Measurements from ENCODE around the gene DAB2. TPM values are rescaled to one million over a fixed set of nuclear protein-coding genes. Genes with fewer than 3 reads are reported as not detected.

Gene DAB2
- total RNA-seq, 4 donors from 2014 or later, result 30.8 to 121 (median 47.4) TPM

DNA sequence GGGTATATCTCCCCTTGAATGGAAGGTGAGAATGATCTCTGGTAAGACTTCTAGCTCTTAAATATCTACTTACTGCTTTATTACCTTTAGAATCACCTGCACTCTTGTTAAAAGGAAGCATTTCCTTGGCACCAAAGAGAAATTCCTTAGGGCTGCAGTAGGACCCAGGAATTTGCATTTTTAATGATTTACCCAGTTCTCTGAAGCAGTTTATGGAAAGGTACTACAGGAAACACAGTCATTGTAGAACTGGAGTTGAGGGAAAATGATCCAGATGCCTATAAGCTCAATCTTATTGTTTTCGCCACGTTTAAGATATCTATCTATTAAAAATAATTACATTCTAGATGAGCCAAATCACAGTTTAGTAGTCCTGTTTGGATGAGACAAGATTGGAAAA, 51.0 kb downstream of the DAB2 start:
- peaks cover 0 to 74% of the 10 kb centered on the region in 2 donors for H3K36me3 ChIP-seq

GRCh38 chr5:39371367-39371635, 53.5 kb downstream of the DAB2 start:
- TF ChIP-seq CTCF (IDR thresholded peaks at IDR 0.05) (no peak), POLR2AphosphoS5 (IDR thresholded peaks at IDR 0.05) (no peak), POLR2A (IDR thresholded peaks at IDR 0.05) (no peak), EP300 (IDR thresholded peaks at IDR 0.05) (no peak)
- Histone ChIP-seq H3K36me3 (peaks cover 0 to 62% of the 10 kb centered on the region in 2 donors), H3K4me3 (no peak overlapping the region), H3K9me3 (no peaks in the 10 kb centered on the region), H3K27me3 (no peaks in the 10 kb centered on the region), H3K4me1 (no peaks in the 10 kb centered on the region), H3K27ac (no peak overlapping the region)
- 40 to 85% methylated on average over 2 to 3 of the region's 3 CpGs for WGBS, 2 donors (ENCODE audit: low coverage in 1 of 2)
- no peak for ATAC-seq

More for the DNA sequence above, 51.0 kb downstream of the DAB2 start:
- Histone ChIP-seq H3K4me3 (no peak overlapping the region), H3K27ac (no peak overlapping the region), H3K4me1 (no peaks in the 10 kb centered on the region), H3K27me3 (no peaks in the 10 kb centered on the region), H3K9me3 (no peaks in the 10 kb centered on the region)
- 90 to 95% methylated on average over 2 of the region's 2 CpGs for whole genome bisulfite sequencing, 2 donors (ENCODE audit: low coverage in 1 of 2)
- TF ChIP-seq CTCF (IDR thresholded peaks at IDR 0.05) (no peak), EP300 (IDR thresholded peaks at IDR 0.05) (no peak), POLR2AphosphoS5 (IDR thresholded peaks at IDR 0.05) (no peak), POLR2A (IDR thresholded peaks at IDR 0.05) (no peak)
- ATAC-seq, result no peak

DNA sequence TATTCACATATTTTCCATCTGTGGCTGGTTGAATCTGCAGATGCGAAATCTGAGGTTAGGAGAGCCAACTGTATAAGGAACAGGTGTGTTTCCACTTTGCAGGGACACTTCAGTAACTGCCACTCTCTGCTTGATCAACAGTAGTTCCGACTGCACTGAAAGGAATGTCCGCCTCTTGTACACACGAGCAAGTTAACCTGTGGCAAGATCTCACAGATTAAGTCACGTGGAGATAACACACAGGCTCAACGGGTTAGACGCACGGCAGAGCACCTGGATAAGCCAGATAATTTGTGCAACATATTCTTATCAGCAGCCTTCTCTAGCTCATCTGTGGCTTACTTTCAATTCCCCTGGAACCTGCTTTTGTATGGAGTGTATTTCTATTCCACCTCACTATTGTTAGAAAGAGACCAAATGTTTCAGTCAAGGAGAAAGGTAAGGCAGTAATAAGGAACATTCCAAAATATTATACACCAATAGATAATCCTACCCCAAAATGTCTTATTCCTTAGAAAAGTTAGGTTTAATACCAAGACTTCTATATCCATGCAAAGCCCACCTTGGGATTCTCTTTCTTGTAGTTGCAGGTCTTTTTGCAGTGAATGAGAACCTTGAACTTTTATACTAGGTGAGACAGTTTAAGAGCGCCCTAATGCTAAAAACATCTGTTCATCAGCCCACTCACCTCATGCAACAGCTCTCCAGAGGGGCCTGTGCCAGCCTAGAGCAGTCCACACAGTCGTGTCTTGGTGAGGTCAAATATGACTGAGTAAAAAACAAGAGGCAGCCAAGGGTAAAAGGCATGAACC, 54.0 kb downstream of the DAB2 start:
- ATAC-seq, result no peak
- 75 to 78% methylated on average over 8 to 10 of the region's 10 CpGs for WGBS, 2 donors (ENCODE audit: low coverage in 1 of 2)
- H3K36me3 ChIP-seq, result peaks cover 0 to 57% of the 10 kb centered on the region in 2 donors

GRCh38 chr5:39369123-39369815, 55.5 kb downstream of the DAB2 start:
- no peak overlapping the region for H3K27ac ChIP-seq
- H3K4me1 ChIP-seq, result no peaks in the 10 kb centered on the region
- H3K9me3 ChIP-seq, result no peaks in the 10 kb centered on the region
- ATAC-seq, result no peak
- WGBS, 2 donors (ENCODE audit: low coverage in 1 of 2), result 62 to 76% methylated on average over 4 to 5 of the region's 5 CpGs
- TF ChIP-seq EP300 (IDR thresholded peaks at IDR 0.05) (no peak), POLR2AphosphoS5 (IDR thresholded peaks at IDR 0.05) (no peak), CTCF (IDR thresholded peaks at IDR 0.05) (no peak), POLR2A (IDR thresholded peaks at IDR 0.05) (no peak)
- H3K27me3 ChIP-seq, result no peaks in the 10 kb centered on the region
- H3K4me3 ChIP-seq, result no peak overlapping the region
- peaks cover 0 to 42% of the 10 kb centered on the region in 2 donors for H3K36me3 ChIP-seq

More for the DNA sequence above, 54.0 kb downstream of the DAB2 start:
- Histone ChIP-seq H3K27me3 (no peaks in the 10 kb centered on the region), H3K4me1 (no peaks in the 10 kb centered on the region), H3K4me3 (no peak overlapping the region), H3K9me3 (no peaks in the 10 kb centered on the region), H3K27ac (no peak overlapping the region)
- no peak for TF ChIP-seq POLR2A (IDR thresholded peaks at IDR 0.05)
- TF ChIP-seq POLR2AphosphoS5 (IDR thresholded peaks at IDR 0.05), result no peak
- TF ChIP-seq EP300 (IDR thresholded peaks at IDR 0.05), result no peak
- TF ChIP-seq CTCF (IDR thresholded peaks at IDR 0.05), result no peak

- H3K27me3 ChIP-seq, result no peaks in the 10 kb centered on the region
- no peaks in the 10 kb centered on the region for H3K9me3 ChIP-seq
- no peak for ATAC-seq
- no peak overlapping the region for H3K27ac ChIP-seq
- H3K4me1 ChIP-seq, result no peaks in the 10 kb centered on the region
- H3K36me3 ChIP-seq, result peaks cover 0 to 30% of the 10 kb centered on the region in 2 donors
- WGBS, 2 donors (ENCODE audit: low coverage in 1 of 2), result 38 to 40% methylated on average over 4 of the region's 4 CpGs
- TF ChIP-seq EP300 (IDR thresholded peaks at IDR 0.05) (no peak), POLR2A (IDR thresholded peaks at IDR 0.05) (no peak)
- no peak overlapping the region for H3K4me3 ChIP-seq
Observed at GRCh38 chr5:39368116-39368515, 56.7 kb downstream of the DAB2 start.

All from gastroesophageal sphincter (tissue), 4 donors.